GM23248 (cell line): Measurements from ENCODE around the gene TTC28. TPM values are rescaled to one million over a fixed set of nuclear protein-coding genes. Genes with fewer than 3 reads are reported as not detected.
A peak's percentile ranks its signal among the peaks of the same experiment; 100 is the strongest.

Experiments used
- DNase-seq: peaks from one replicate; pipeline ENCODE4 v3.0.0-alpha.2; 2015
- H2AFZ ChIP-seq: fragments of 200-600 bp; sonication (generic); 2 replicates; pipeline ENCODE4 v1.6.1; 2016; ENCODE audit warnings: antibody characterized with exemption
- H3F3A ChIP-seq: fragments of 200-600 bp; sonication (generic); 2 replicates; pipeline ENCODE4 v1.6.1; 2016; ENCODE audit warnings: mild to moderate bottlenecking, antibody characterized with exemption, mixed run types; ENCODE audit not compliant: insufficient read depth
- H3K27ac ChIP-seq: fragments of 200-600 bp; sonication (generic); 2 replicates; pipeline ENCODE4 v1.5.1; 2016; ENCODE audit warnings: mild to moderate bottlenecking
- H3K27me3 ChIP-seq: fragments of 200-600 bp; sonication (generic); replicated peaks from 2 replicates; pipeline ENCODE4 v1.6.1; 2016; ENCODE audit warnings: mild to moderate bottlenecking; ENCODE audit not compliant: insufficient read depth
- H3K36me3 ChIP-seq: fragments of 200-600 bp; sonication (generic); 2 replicates; pipeline ENCODE4 v1.6.1; 2016; ENCODE audit warnings: low read depth, mild to moderate bottlenecking
- H3K4me1 ChIP-seq: fragments of 200-600 bp; sonication (generic); 2 replicates; pipeline ENCODE4 v1.6.1; 2016; ENCODE audit warnings: mild to moderate bottlenecking; ENCODE audit not compliant: insufficient read depth
- H3K4me2 ChIP-seq: fragments of 200-600 bp; sonication (generic); one replicate; pipeline ENCODE4 v1.6.1; 2016; ENCODE audit warnings: mild to moderate bottlenecking; ENCODE audit not compliant: unreplicated experiment
- H3K4me3 ChIP-seq: fragments of 200-600 bp; sonication (generic); 2 replicates; pipeline ENCODE4 v1.5.1; 2016; ENCODE audit warnings: mild to moderate bottlenecking
- H3K79me2 ChIP-seq: fragments of 200-600 bp; sonication (generic); 2 replicates; pipeline ENCODE4 v1.6.1; 2016; ENCODE audit warnings: mild to moderate bottlenecking; ENCODE audit not compliant: insufficient read depth
- H3K9ac ChIP-seq: fragments of 200-600 bp; sonication (generic); 2 replicates; pipeline ENCODE4 v1.6.1; 2016; ENCODE audit warnings: mild to moderate bottlenecking
- H3K9me2 ChIP-seq: fragments of 200-600 bp; sonication (generic); 2 replicates; pipeline ENCODE4 v1.6.1; 2016; ENCODE audit warnings: mixed run types, mild to moderate bottlenecking, moderate library complexity; ENCODE audit not compliant: insufficient read depth
- H3K9me3 ChIP-seq: fragments of 200-600 bp; sonication (generic); one replicate; pipeline ENCODE4 v1.6.1; 2017; ENCODE audit warnings: low read depth
- H4K20me1 ChIP-seq: fragments of 200-600 bp; sonication (generic); 2 replicates; pipeline ENCODE4 v1.6.0; 2016; ENCODE audit not compliant: insufficient read depth
- EZH2 ChIP-seq: fragments of 200-600 bp; sonication (generic); IDR thresholded peaks from 2 replicates; pipeline ENCODE4 v1.6.1; 2018; ENCODE audit warnings: antibody characterized with exemption, mild to moderate bottlenecking; ENCODE audit not compliant: insufficient read depth, poor library complexity, severe bottlenecking
- EZH2phosphoT487 ChIP-seq: fragments of 200-600 bp; sonication (generic); IDR thresholded peaks from 2 replicates; pipeline ENCODE4 v1.6.1; 2018; ENCODE audit warnings: antibody characterized with exemption, moderate library complexity, mild to moderate bottlenecking, low read depth; ENCODE audit not compliant: insufficient read depth
- WGBS, 2 experiments: methylation state at CpG; one replicate each; pipeline ENCODE4 v1.1.6; 2015 to 2017; ENCODE audit warnings: low lambda C conversion rate in 2 of 2, low coverage in 1 of 2; ENCODE audit errors: missing lambda C conversion rate in 2 of 2; 5-methylcytosine and 5-hydroxymethylcytosine counted together
- in situ Hi-C: fragments of 300-500 bp; cut with MboI; formaldehyde crosslinking; loops from 2 replicates; pipeline ENCODE4 v1.15.0; 2020
- polyA plus RNA-seq: library from polyadenylated mRNA; unstranded; fragments of >200 nt; fragmentation: Nextera tagmentation; extraction: Ambion mirVana; gene quantifications from 2 replicates; pipeline ENCODE4 v1.2.1, GENCODE V29; 2016
- total RNA-seq: library from RNA; depleted of rRNA; stranded (reverse); fragments of >200 nt; shearing (Covaris generic); gene quantifications from 2 replicates; pipeline ENCODE4 v1.2.3, GENCODE V29; 2014

The TTC28 gene
- total and polyA plus RNA-seq, 2 experiments from 2014 or later = 12.5 to 41.9 TPM

- DNase-seq = peak; percentile 27
- H3K4me2 ChIP-seq = no peak overlapping the region
- H3K4me1 ChIP-seq = peaks cover 63% of the 10 kb centered on the region
- WGBS, 2 experiments = 91 to 95% methylated on average over 2 of the region's 2 CpGs
- peaks cover 19% of the 10 kb centered on the region; the same call in 1 of the 2 replicates for H3K79me2 ChIP-seq
- H3K27me3 ChIP-seq = no peaks in the 10 kb centered on the region
- no peak overlapping the region for H2AFZ ChIP-seq
- H3K9me2 ChIP-seq = no peaks in the 10 kb centered on the region
- no peaks in the 10 kb centered on the region for H3K9me3 ChIP-seq
- no peak for TF ChIP-seq EZH2phosphoT487
- no peak for TF ChIP-seq EZH2
- no peak overlapping the region for H3K9ac ChIP-seq
- H3K27ac ChIP-seq = no peak overlapping the region
- peaks cover 28% of the 10 kb centered on the region for H3F3A ChIP-seq
- no peaks in the 10 kb centered on the region for H3K36me3 ChIP-seq
- H3K4me3 ChIP-seq = no peak overlapping the region
- in situ Hi-C loops = no loop called here
- H4K20me1 ChIP-seq = no peaks in the 10 kb centered on the region
These were observed 429.5 kb downstream of the TTC28 start for GRCh38 chr22:28250036-28250695.

- TF ChIP-seq EZH2 (no peak), EZH2phosphoT487 (no peak)
- Histone ChIP-seq H3K9me2 (peaks cover 4% of the 10 kb centered on the region; the same call in 1 of the 2 replicates), H4K20me1 (no peaks in the 10 kb centered on the region), H3K27me3 (no peaks in the 10 kb centered on the region), H3K9ac (no peak overlapping the region), H3K4me1 (peaks cover 66% of the 10 kb centered on the region), H3F3A (peaks cover 35% of the 10 kb centered on the region), H2AFZ (no peak overlapping the region), H3K79me2 (peaks cover 26% of the 10 kb centered on the region), H3K36me3 (no peaks in the 10 kb centered on the region), H3K4me3 (no peak overlapping the region), H3K27ac (no peak overlapping the region), H3K4me2 (no peak overlapping the region), H3K9me3 (no peaks in the 10 kb centered on the region)
- 88 to 98% methylated on average over 2 of the region's 2 CpGs for WGBS, 2 experiments
- no peak for DNase-seq
- in situ Hi-C loops = no loop called here
These were observed 430.2 kb downstream of the TTC28 start for GRCh38 chr22:28249402-28249801.

GRCh38 chr22:28247667-28248363 lies 431.8 kb downstream of the TTC28 start:
- Histone ChIP-seq H3K79me2 (peaks cover 40% of the 10 kb centered on the region), H3K9me2 (peaks cover 4% of the 10 kb centered on the region; the same call in 1 of the 2 replicates), H3K4me3 (no peak overlapping the region), H3K27ac (peak overlapping the region; percentile 94), H3K4me2 (peak overlapping the region; percentile 74), H2AFZ (no peak overlapping the region), H3K36me3 (no peaks in the 10 kb centered on the region), H4K20me1 (no peaks in the 10 kb centered on the region), H3K9me3 (no peaks in the 10 kb centered on the region), H3K27me3 (no peaks in the 10 kb centered on the region), H3K9ac (peak overlapping the region; percentile 73), H3F3A (peaks cover 35% of the 10 kb centered on the region), H3K4me1 (peaks cover 65% of the 10 kb centered on the region)
- DNase-seq = peak; percentile 44
- TF ChIP-seq EZH2phosphoT487 (no peak), EZH2 (no peak)
- in situ Hi-C loops = no loop called here

- Histone ChIP-seq H3K36me3 (no peaks in the 10 kb centered on the region), H3K27ac (peak overlapping the region; percentile 94), H3K9ac (peak overlapping the region; percentile 73), H3K79me2 (peaks cover 33% of the 10 kb centered on the region), H3K4me2 (peak overlapping the region; percentile 74), H3K4me1 (peaks cover 65% of the 10 kb centered on the region), H3K9me2 (peaks cover 4% of the 10 kb centered on the region; the same call in 1 of the 2 replicates), H4K20me1 (no peaks in the 10 kb centered on the region), H2AFZ (0 out of 2 replicates have a peak overlapping the region, but pooled peaks have one; percentile 6), H3K9me3 (no peaks in the 10 kb centered on the region), H3K27me3 (no peaks in the 10 kb centered on the region), H3F3A (peaks cover 35% of the 10 kb centered on the region), H3K4me3 (peak overlapping the region; percentile 37)
- TF ChIP-seq EZH2 (no peak), EZH2phosphoT487 (no peak)
- DNase-seq = peak; percentile 87
- in situ Hi-C loops = no loop called here
- WGBS, 2 experiments = 17 to 19% methylated on average over 5 of the region's 5 CpGs
These were observed 432.5 kb downstream of the TTC28 start for GRCh38 chr22:28247136-28247535.
